Measurements from ENCODE around the gene FASTKD2. TPM values are rescaled to one million over a fixed set of nuclear protein-coding genes. Genes with fewer than 3 reads are reported as not detected.
"Not testable (repeated sequence)": the region's sequence is repeated elsewhere in the genome, so short reads cannot be mapped to it uniquely, and the experiment has no call there.

Gene FASTKD2
- polyA plus RNA-seq, 3 donors, result 10.2 to 12.7 (median 11.3) TPM

DNA sequence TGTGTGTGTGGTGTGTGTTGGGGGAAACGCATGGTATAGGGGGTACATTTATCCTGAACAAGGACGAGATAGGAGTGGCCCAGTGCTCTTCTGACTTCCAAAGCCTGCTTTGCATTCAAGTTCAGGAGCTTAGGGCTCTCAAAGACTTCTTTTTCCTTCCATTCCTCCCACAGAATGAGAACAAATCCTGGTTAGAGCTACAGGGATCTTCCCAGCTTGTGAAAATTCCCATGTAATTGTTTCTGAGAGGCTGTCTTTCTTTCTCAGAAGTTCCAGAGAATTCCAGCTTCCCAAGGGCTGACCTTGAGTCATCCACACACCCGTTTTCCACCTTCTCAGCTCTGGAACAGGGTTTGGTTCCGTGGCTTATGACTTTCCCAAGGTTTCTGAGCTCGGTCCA, 38.9 kb downstream of the FASTKD2 start:
- no peak for DNase-seq
- intact Hi-C loops (cut with micrococcal nuclease), result loop anchor here in 1 of 2 donors (5.0 to 10.0 kb wide), 2 partner anchors 180 to 668 kb away; no protein-coding TSS in a partner anchor
- Mint-ChIP-seq H3K4me1 (peaks cover 37% of the 10 kb centered on the region), H3K4me3 (no peak overlapping the region), H3K27me3 (ENCODE audit: low read depth in 3 of 3) (peaks cover 0 to 2% (median 0%) of the 10 kb centered on the region in 3 donors), H3K9me3 (no peaks in the 10 kb centered on the region), H3K27ac (no peak overlapping the region), H3K36me3 (no peaks in the 10 kb centered on the region)
- Histone ChIP-seq H3K9ac (ENCODE audit: insufficient read depth, low read length, poor library complexity, severe bottlenecking) (no peak overlapping the region), H3K4me1 (ENCODE audit: control insufficient read depth in 1 of 2, insufficient read depth in 2 of 2, low read length in 2 of 2) (peaks cover 17 to 20% of the 10 kb centered on the region in 2 donors), H3K36me3 (replicated peaks in 1 of 2; ENCODE audit: control insufficient read depth in 1 of 2, insufficient read depth in 2 of 2, low read length in 2 of 2) (no peaks in the 10 kb centered on the region), H4K20me1 (ENCODE audit: insufficient read depth, low read length) (no peaks in the 10 kb centered on the region), H3K27me3 (ENCODE audit: control insufficient read depth in 2 of 2, insufficient read depth in 2 of 2, low read length in 2 of 2) (no peaks in the 10 kb centered on the region), H3K9me3 (replicated peaks in 1 of 2; ENCODE audit: control insufficient read depth in 1 of 2, insufficient read depth in 1 of 2, low read length in 2 of 2) (no peaks in the 10 kb centered on the region), H2AFZ (ENCODE audit: insufficient read depth, low read depth, low read length, poor library complexity, severe bottlenecking) (no peak overlapping the region), H3K4me3 (replicated peaks in 1 of 3; ENCODE audit: low read depth in 2 of 3, low read length in 3 of 3) (no peak overlapping the region), H3K27ac (ENCODE audit: low read depth in 1 of 2, low read length in 2 of 2) (no peak overlapping the region), H3K79me2 (ENCODE audit: insufficient read depth, low read length) (no peaks in the 10 kb centered on the region), H3K4me2 (replicated peaks; ENCODE audit: extremely low read depth, low read length, poor library complexity, severe bottlenecking) (no peak overlapping the region)
- 100% methylated on average over 1 of the region's 5 CpGs for WGBS (ENCODE audit: insufficient coverage)
- no peak for TF ChIP-seq CTCF (IDR thresholded peaks at IDR 0.05)

DNA sequence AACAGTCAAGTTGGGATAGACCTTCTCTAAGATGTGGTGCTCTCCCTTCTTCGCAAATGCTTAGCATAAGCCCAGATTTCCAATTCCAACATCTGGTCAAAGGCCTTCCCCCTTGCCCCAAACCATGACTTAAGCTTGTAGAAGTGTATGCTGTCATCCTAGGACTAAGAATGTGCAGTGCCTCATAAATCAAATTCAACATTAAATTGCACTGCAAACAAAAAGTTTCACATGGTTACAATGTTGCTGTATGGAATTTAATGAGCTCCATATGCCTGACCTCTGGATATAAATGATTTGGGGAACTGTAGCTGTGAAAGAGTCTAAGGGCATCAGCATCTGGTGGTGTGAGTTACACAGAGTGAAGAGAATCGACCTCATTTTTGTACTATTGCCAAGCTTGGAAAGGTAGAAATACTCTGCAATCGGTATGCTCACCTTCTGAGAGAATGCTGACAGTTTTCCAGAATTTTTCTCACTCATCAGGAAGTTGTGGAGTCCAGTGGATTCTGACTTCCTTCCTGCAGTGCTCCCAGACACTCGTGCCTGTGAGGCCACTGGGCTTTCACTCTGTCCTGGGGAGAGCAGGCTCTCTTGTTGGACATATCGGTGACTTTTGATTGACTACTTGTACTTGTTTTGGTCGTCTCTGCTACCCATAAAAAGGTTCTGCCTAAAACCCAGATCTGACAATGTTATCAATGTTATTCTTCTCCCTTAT, 40.6 kb downstream of the FASTKD2 start:
- Histone ChIP-seq H2AFZ (ENCODE audit: insufficient read depth, low read depth, low read length, poor library complexity, severe bottlenecking) (no peak overlapping the region), H3K27ac (ENCODE audit: low read depth in 1 of 2, low read length in 2 of 2) (no peak overlapping the region), H4K20me1 (ENCODE audit: insufficient read depth, low read length) (no peaks in the 10 kb centered on the region), H3K4me2 (replicated peaks; ENCODE audit: extremely low read depth, low read length, poor library complexity, severe bottlenecking) (no peak overlapping the region), H3K27me3 (ENCODE audit: control insufficient read depth in 2 of 2, insufficient read depth in 2 of 2, low read length in 2 of 2) (no peaks in the 10 kb centered on the region), H3K4me1 (ENCODE audit: control insufficient read depth in 1 of 2, insufficient read depth in 2 of 2, low read length in 2 of 2) (peaks cover under 1 to 3% of the 10 kb centered on the region in 2 donors), H3K9ac (ENCODE audit: insufficient read depth, low read length, poor library complexity, severe bottlenecking) (no peak overlapping the region), H3K4me3 (replicated peaks in 1 of 3; ENCODE audit: low read depth in 2 of 3, low read length in 3 of 3) (no peak overlapping the region), H3K79me2 (ENCODE audit: insufficient read depth, low read length) (no peaks in the 10 kb centered on the region), H3K36me3 (replicated peaks in 1 of 2; ENCODE audit: control insufficient read depth in 1 of 2, insufficient read depth in 2 of 2, low read length in 2 of 2) (no peaks in the 10 kb centered on the region), H3K9me3 (replicated peaks in 1 of 2; ENCODE audit: control insufficient read depth in 1 of 2, insufficient read depth in 1 of 2, low read length in 2 of 2) (no peaks in the 10 kb centered on the region)
- no peak for DNase-seq
- intact Hi-C loops (cut with micrococcal nuclease), result loop anchor here in 1 of 2 donors (10.0 kb wide), 1 partner anchor 179 kb away; no protein-coding TSS in a partner anchor
- H3K27me3 Mint-ChIP-seq (ENCODE audit: low read depth in 3 of 3), result peaks cover 0 to 4% (median 0%) of the 10 kb centered on the region in 3 donors
- H3K4me3 Mint-ChIP-seq, result no peak overlapping the region
- no peak for TF ChIP-seq CTCF (IDR thresholded peaks at IDR 0.05)
- H3K27ac Mint-ChIP-seq, result no peak overlapping the region
- H3K4me1 Mint-ChIP-seq, result peaks cover 21% of the 10 kb centered on the region
- WGBS (ENCODE audit: insufficient coverage), result 0% methylated on average over 1 of the region's 6 CpGs
- no peaks in the 10 kb centered on the region for H3K9me3 Mint-ChIP-seq
- H3K36me3 Mint-ChIP-seq, result peaks cover 0 to 2% of the 10 kb centered on the region in 2 donors

DNA sequence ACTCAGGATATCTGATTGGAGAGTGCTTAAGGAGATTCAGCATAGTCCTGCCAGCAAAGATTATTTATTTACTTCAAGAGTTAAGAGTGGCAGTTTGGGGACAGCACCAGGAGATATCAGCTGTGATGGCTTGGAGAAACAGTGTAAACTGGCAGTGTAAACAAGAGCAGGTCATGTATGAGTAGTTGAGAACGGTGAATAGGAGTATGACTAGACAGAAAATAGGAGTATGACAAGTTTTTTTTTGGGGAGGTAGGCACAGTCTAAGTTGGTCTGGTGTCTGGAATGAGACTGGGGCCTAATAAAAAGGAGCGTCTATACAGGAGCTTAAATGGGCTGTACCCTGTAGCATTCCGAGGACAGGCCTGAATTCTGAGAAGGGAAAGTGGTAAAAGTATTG, 42.2 kb downstream of the FASTKD2 start:
- not testable (repeated sequence) for H3K4me2 ChIP-seq (replicated peaks; ENCODE audit: extremely low read depth, low read length, poor library complexity, severe bottlenecking); H3K4me3 ChIP-seq (replicated peaks in 1 of 3; ENCODE audit: low read depth in 2 of 3, low read length in 3 of 3); H3K27ac ChIP-seq (ENCODE audit: low read depth in 1 of 2, low read length in 2 of 2); H3K36me3 Mint-ChIP-seq; H3K36me3 ChIP-seq (replicated peaks in 1 of 2; ENCODE audit: control insufficient read depth in 1 of 2, insufficient read depth in 2 of 2, low read length in 2 of 2); H3K79me2 ChIP-seq (ENCODE audit: insufficient read depth, low read length); H3K9me3 Mint-ChIP-seq; H3K4me3 Mint-ChIP-seq; H3K27me3 Mint-ChIP-seq (ENCODE audit: low read depth in 3 of 3); H3K4me1 ChIP-seq (ENCODE audit: control insufficient read depth in 1 of 2, insufficient read depth in 2 of 2, low read length in 2 of 2); DNase-seq; H2AFZ ChIP-seq (ENCODE audit: insufficient read depth, low read depth, low read length, poor library complexity, severe bottlenecking); H3K27me3 ChIP-seq (ENCODE audit: control insufficient read depth in 2 of 2, insufficient read depth in 2 of 2, low read length in 2 of 2); H3K9ac ChIP-seq (ENCODE audit: insufficient read depth, low read length, poor library complexity, severe bottlenecking); H3K9me3 ChIP-seq (replicated peaks in 1 of 2; ENCODE audit: control insufficient read depth in 1 of 2, insufficient read depth in 1 of 2, low read length in 2 of 2); H4K20me1 ChIP-seq (ENCODE audit: insufficient read depth, low read length)
- H3K4me1 Mint-ChIP-seq, result peaks cover 18% of the 10 kb centered on the region
- WGBS (ENCODE audit: insufficient coverage), result 86% methylated on average over 1 of the region's 3 CpGs
- H3K27ac Mint-ChIP-seq, result peak overlapping the region in 1 of 7 donors; percentile 23
- intact Hi-C loops (cut with micrococcal nuclease), result loop anchor here in 1 of 2 donors (10.0 kb wide), 1 partner anchor 177 kb away; no protein-coding TSS in a partner anchor

Data from CD14-positive monocyte (primary cell).